AG04449 (cell line): Measurements from ENCODE around the gene CC2D1A.
A peak's percentile ranks its signal among the peaks of the same experiment; 100 is the strongest.

Experiments
- CTCF ChIA-PET: fragments of 350-600 bp; formaldehyde crosslinking; extraction: SDS; loops from one replicate; lab custom pipeline; 2021; ENCODE audit warnings: antibody characterized with exemption; lab: Yijun Ruan, JAX
- POLR2A ChIA-PET: fragments of 400-600, 350-600 bp; formaldehyde crosslinking; extraction: SDS; loops from one replicate; lab custom pipeline; 2020; ENCODE audit warnings: antibody characterized with exemption, inconsistent platforms; lab: Yijun Ruan, JAX
- DNase-seq: peaks from one replicate; pipeline ENCODE4 v3.0.0-alpha.2; 2010; ENCODE audit warnings: low read depth, low spot score
- H3K4me3 ChIP-seq: 2 replicates; pipeline ENCODE4 v1.5.1; 2011; ENCODE audit warnings: low read depth, mild to moderate bottlenecking, control low read depth, low read length
- TF ChIP-seq, protein P1 (sequence below): IDR thresholded peaks from one replicate; pipeline ENCODE4 v1.5.1; 2011; ENCODE audit warnings: mild to moderate bottlenecking, moderate library complexity, low read length, control low read depth, inconsistent platforms; ENCODE audit not compliant: insufficient read depth; ENCODE audit errors: missing control alignments

The CC2D1A gene

DNA sequence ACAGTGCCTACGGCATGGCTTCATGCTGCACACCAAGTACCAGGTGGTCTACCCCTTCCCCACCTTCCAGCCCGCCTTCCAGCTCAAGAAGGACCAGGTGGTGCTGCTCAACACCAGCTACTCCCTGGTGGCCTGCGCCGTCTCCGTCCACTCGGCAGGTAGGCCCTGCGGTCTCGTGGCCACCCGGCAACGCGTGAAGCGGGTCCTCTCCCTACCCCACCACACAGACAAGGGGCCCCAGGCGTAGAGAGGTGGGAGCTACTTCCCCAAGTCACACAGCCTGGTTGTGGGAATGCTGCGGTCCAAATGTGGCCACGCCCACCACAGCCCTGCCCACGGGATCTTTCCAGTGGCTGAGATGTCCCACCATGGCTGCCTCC, 50.4 kb downstream of the CC2D1A start:
- TF ChIP-seq, protein P1, sequence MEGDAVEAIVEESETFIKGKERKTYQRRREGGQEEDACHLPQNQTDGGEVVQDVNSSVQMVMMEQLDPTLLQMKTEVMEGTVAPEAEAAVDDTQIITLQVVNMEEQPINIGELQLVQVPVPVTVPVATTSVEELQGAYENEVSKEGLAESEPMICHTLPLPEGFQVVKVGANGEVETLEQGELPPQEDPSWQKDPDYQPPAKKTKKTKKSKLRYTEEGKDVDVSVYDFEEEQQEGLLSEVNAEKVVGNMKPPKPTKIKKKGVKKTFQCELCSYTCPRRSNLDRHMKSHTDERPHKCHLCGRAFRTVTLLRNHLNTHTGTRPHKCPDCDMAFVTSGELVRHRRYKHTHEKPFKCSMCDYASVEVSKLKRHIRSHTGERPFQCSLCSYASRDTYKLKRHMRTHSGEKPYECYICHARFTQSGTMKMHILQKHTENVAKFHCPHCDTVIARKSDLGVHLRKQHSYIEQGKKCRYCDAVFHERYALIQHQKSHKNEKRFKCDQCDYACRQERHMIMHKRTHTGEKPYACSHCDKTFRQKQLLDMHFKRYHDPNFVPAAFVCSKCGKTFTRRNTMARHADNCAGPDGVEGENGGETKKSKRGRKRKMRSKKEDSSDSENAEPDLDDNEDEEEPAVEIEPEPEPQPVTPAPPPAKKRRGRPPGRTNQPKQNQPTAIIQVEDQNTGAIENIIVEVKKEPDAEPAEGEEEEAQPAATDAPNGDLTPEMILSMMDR, result no peak
- ChIA-PET CTCF (interaction anchor here (1.1 kb wide), 1 partner anchor 116 kb away, joined by 3 read pairs; the partner anchor contains the start of gene MISP3), POLR2A (no interaction called here)

GRCh38 chr19:13957051-13957450, 51.0 kb downstream of the CC2D1A start:
- no peak overlapping the region for H3K4me3 ChIP-seq
- ChIA-PET POLR2A (no interaction called here), CTCF (interaction anchor here (1.1 kb wide), 1 partner anchor 116 kb away, joined by 3 read pairs; the partner anchor contains the start of gene MISP3)
- DNase-seq, result no peak
- TF ChIP-seq, protein P1, result no peak

More for the DNA sequence above, 50.4 kb downstream of the CC2D1A start:
- DNase-seq, result no peak
- no peak overlapping the region for H3K4me3 ChIP-seq

DNA sequence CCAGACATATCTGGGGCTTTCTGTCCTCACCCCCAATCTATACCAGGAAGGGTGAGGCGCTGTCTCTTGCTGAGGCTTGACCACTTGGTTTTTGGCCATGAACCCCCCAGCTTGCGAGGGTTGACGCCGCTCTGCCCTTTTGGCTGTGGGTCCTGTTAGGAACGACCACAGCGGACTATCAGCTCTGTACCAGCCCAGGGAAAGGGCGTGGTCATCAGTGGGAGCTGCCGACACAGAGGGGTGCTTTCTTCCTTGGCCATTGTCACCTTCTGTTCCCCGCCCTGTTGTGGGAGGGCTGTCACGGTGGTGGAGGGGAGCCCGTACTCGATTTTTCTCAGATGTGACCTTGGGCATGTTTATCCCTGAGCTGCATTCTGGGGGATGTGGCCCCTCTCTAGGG, 52.0 kb downstream of the CC2D1A start:
- H3K4me3 ChIP-seq, result no peak overlapping the region
- ChIA-PET POLR2A (no interaction called here), CTCF (interaction anchor here (1.3 kb wide), 1 partner anchor 74 kb away, joined by 3 read pairs; the partner anchor contains the start of gene IL27RA)
- DNase-seq, result no peak
- TF ChIP-seq, protein P1, result no peak

GRCh38 chr19:13959141-13959961, 53.4 kb downstream of the CC2D1A start:
- TF ChIP-seq, protein P1, result no peak
- ChIA-PET CTCF (interaction anchor here (0.6 to 1.0 kb wide), 2 partner anchors 17 to 79 kb away, joined by 3 to 4 read pairs; no protein-coding TSS in a partner anchor), POLR2A (no interaction called here)
- no peak overlapping the region for H3K4me3 ChIP-seq
- DNase-seq, result no peak

DNA sequence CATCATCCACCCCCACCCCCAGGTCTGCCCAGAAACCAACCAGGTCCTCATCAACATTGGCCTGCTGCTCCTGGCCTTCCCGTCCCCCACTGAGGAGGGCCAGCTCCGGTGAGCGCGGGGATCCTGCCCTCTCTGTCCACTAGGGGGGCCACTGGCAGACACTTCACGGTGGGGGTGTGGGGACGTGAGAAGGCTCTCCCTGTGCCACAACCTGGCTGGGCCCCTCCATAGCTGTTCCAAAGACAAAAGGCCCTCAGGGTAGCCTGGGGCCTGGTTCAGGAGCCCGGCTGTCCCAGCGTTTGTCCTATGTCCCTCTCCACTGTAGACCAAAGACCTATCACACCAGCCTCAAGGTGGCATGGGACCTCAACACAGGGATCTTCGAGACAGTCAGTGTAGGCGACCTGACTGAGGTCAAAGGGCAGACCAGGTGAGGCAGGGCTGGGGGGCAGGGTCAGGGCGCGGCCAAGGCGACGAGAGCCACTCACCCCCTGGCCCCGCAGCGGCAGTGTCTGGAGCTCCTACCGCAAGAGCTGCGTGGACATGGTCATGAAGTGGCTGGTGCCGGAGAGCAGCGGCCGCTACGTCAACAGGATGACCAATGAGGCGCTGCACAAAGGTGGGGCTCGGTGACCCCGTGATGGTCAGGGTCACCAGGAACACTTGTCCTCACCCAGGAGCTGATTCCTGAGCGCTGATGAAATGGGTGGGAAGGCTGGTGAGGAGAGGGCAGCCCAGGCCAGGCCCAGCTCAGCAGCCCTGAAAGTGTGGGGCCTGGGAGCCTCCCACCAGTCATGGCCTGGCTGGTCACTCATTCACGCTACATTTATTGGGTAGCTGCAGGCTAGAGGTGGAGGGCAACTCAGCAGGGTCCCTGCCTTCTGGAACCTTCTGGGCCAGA, 54.2 kb downstream of the CC2D1A start:
- ChIA-PET CTCF (interaction anchor here (0.6 to 0.9 kb wide), 2 partner anchors 13 to 16 kb away, joined by 3 to 4 read pairs; no protein-coding TSS in a partner anchor), POLR2A (no interaction called here)
- H3K4me3 ChIP-seq, result no peak overlapping the region
- DNase-seq, result no peak
- TF ChIP-seq, protein P1, result peak; percentile 22
